Spleen (tissue), 11 donors: ENCODE measurements around the gene C1QTNF12. TPM values are rescaled to one million over a fixed set of nuclear protein-coding genes. Genes with fewer than 3 reads are reported as not detected.
"Not testable (repeated sequence)": the region's sequence is repeated elsewhere in the genome, so short reads cannot be mapped to it uniquely, and the experiment has no call there.

ENCODE experiments used
- DNase-seq: peaks from one replicate; pipeline ENCODE4 v3.0.0-alpha.2; 2020
- H3K27ac ChIP-seq, 8 donors: fragments of 200-600 bp; sonication (generic) in 7 of 8; 1 replicate in 4 of 8; 2 replicates in 4 of 8; pipeline versions ENCODE4 v1.5.0 to v1.8.0; 2016 to 2021; ENCODE audit warnings: inconsistent platforms in 4 of 8, mild to moderate bottlenecking in 4 of 8, moderate library complexity in 1 of 8
- H3K27me3 ChIP-seq, 7 donors: fragments of 200-600 bp; sonication (generic) in 6 of 7; replicated peaks in 1 of 7; 1 replicate in 4 of 7; 2 replicates in 3 of 7; pipeline versions ENCODE4 v1.5.0 to v1.8.0; 2016 to 2021; ENCODE audit warnings: inconsistent platforms in 3 of 7, mild to moderate bottlenecking in 1 of 7
- H3K36me3 ChIP-seq, 6 donors: fragments of 200-600 bp; sonication (generic) in 5 of 6; 1 replicate in 4 of 6; 2 replicates in 2 of 6; pipeline versions ENCODE4 v1.5.0 to v1.8.0; 2016 to 2021; ENCODE audit warnings: inconsistent platforms in 2 of 6
- H3K4me1 ChIP-seq, 6 donors: fragments of 200-600 bp; sonication (generic) in 5 of 6; 1 replicate in 3 of 6; 2 replicates in 3 of 6; pipeline versions ENCODE4 v1.5.0 to v1.8.0; 2016 to 2021; ENCODE audit warnings: inconsistent platforms in 3 of 6
- H3K4me3 ChIP-seq, 8 donors: fragments of 200-600 bp; sonication (generic) in 7 of 8; 1 replicate in 4 of 8; 2 replicates in 4 of 8; pipeline versions ENCODE4 v1.5.0 to v1.8.0; 2016 to 2021; ENCODE audit warnings: inconsistent platforms in 4 of 8, mild to moderate bottlenecking in 4 of 8, moderate library complexity in 2 of 8
- H3K9me3 ChIP-seq, 8 donors: fragments of 200-600 bp; sonication (generic) in 7 of 8; 1 replicate in 4 of 8; 2 replicates in 4 of 8; pipeline versions ENCODE4 v1.5.0 to v1.8.0; 2016 to 2021; ENCODE audit warnings: inconsistent platforms in 4 of 8
- CTCF ChIP-seq, 11 experiments: fragments of 200-600 bp in 7 of 11; fragments of 450-650 bp in 4 of 11; sonication (generic) in 4 of 11; IDR thresholded peaks in 8 of 11; conservative IDR thresholded peaks in 3 of 11; 1 replicate in 7 of 11; 2 replicates in 4 of 11; pipeline versions ENCODE4 v1.4.0 to v1.8.0; 2016 to 2021; ENCODE audit warnings: antibody characterized with exemption in 11 of 11, inconsistent platforms in 4 of 11, mild to moderate bottlenecking in 1 of 11
- POLR2A ChIP-seq, 3 donors: fragments of 450-650 bp; IDR thresholded peaks; one replicate each; pipeline ENCODE4 v1.5.1; 2017; ENCODE audit warnings: antibody characterized with exemption in 3 of 3, mild to moderate bottlenecking in 1 of 3
- POLR2AphosphoS5 ChIP-seq, 3 donors: sonication (generic); formaldehyde crosslinking; IDR thresholded peaks; one replicate each; pipeline ENCODE4 v1.5.1; 2017; ENCODE audit warnings: antibody characterized with exemption in 3 of 3
- WGBS, 5 donors: extraction: QIAGEN DNeasy Blood & Tissue Kit in 3 of 5; methylation state at CpG; one replicate each; pipeline versions ENCODE4 v1.1.5 to v1.1.7; 2013 to 2018; 5-methylcytosine and 5-hydroxymethylcytosine counted together
- intact Hi-C: fragments of 100-400 bp; cut with DNase I; formaldehyde crosslinking; loops from one replicate; pipeline ENCODE4 v1.15.0; 2023; ENCODE audit warnings: low total_unique reads
- microRNA-seq, 3 donors: library from miRNA; unstranded; fragments of <30 nt; microRNA quantifications; one replicate each; pipeline versions ENCODE4 to v1.1.0, GENCODE V29; 2019 to 2020
- polyA plus RNA-seq, 3 donors: library from polyadenylated mRNA; stranded (reverse); fragments of 200-250 nt; gene quantifications; one replicate each; pipeline ENCODE4 v1.2.1, GENCODE V29; 2013
- small RNA-seq, 4 donors: library from RNA; depleted of rRNA; stranded (forward); fragments of <200 nt; gene quantifications; one replicate each; pipeline ENCODE3, GENCODE V24; 2016
- total RNA-seq, 7 donors: library from RNA; depleted of rRNA in 3 of 7; stranded (reverse); fragments of >200 nt in 3 of 7; fragmentation: NEBNext Ultra II Directional in 4 of 7; extraction: Animal tissue kit (Norgen Biotek cat#: 25700) in 4 of 7; gene quantifications; one replicate each; pipeline versions ENCODE4 v1.1.0 to v1.2.1, GENCODE V29; 2016 to 2021
- donor health status: healthy with polysubstance abuse.
- donor health status: DM: no; HTN: no; CAD: no; lungs with moderate emphysema.
- donor health status: DM: no; HTN: no; CAD: no.
- donor health status: Bipolar disorder and iron deficiency.
- donor health status: healthy.
- donor health status: DM: no; HTN: no; CAD: no.
- donor health status: DM: yes; HTN: yes; CAD: no.

The C1QTNF12 gene
- total and polyA plus RNA-seq, 10 donors, result 0.87 to 5.5 (median 1.4) TPM; not detected in 3

- H3K27me3 ChIP-seq, result peaks cover 0 to 30% (median 7%) of the 10 kb centered on the region in 7 donors
- peaks cover 0 to 18% (median 14%) of the 10 kb centered on the region in 8 donors for H3K9me3 ChIP-seq
- WGBS, 5 donors, result 89 to 95% (median 91%) methylated on average over 8 of the region's 8 CpGs
- no peak overlapping the region for H3K27ac ChIP-seq
- H3K4me3 ChIP-seq, result no peak overlapping the region
- H3K4me1 ChIP-seq, result peaks cover 3 to 20% (median 10%) of the 10 kb centered on the region in 6 donors
- no peak for DNase-seq
- TF ChIP-seq POLR2A (IDR thresholded peaks at IDR 0.05) (no peak), CTCF (IDR thresholded peaks at IDR 0.05 in 8 of 11, conservative IDR thresholded peaks at IDR 0.05 in 3 of 11) (no peak), POLR2AphosphoS5 (IDR thresholded peaks at IDR 0.05) (no peak)
- H3K36me3 ChIP-seq, result no peaks in the 10 kb centered on the region
- intact Hi-C loops, result no loop called here
These were observed 49.4 kb downstream of the C1QTNF12 start for GRCh38 chr1:1197188-1197500.

GRCh38 chr1:1196431-1197187 is 49.9 kb downstream of the C1QTNF12 start:
- Histone ChIP-seq H3K4me3 (no peak overlapping the region), H3K9me3 (peaks cover 0 to 22% (median 17%) of the 10 kb centered on the region in 8 donors), H3K27ac (no peak overlapping the region), H3K36me3 (no peaks in the 10 kb centered on the region), H3K27me3 (peaks cover 0 to 30% (median 7%) of the 10 kb centered on the region in 7 donors), H3K4me1 (peaks cover 3 to 19% (median 10%) of the 10 kb centered on the region in 6 donors)
- 79 to 87% (median 84%) methylated on average over 9 to 13 of the region's 13 CpGs for WGBS, 5 donors
- intact Hi-C loops, result no loop called here
- TF ChIP-seq POLR2AphosphoS5 (IDR thresholded peaks at IDR 0.05), result no peak
- TF ChIP-seq CTCF (IDR thresholded peaks at IDR 0.05 in 8 of 11, conservative IDR thresholded peaks at IDR 0.05 in 3 of 11), result no peak
- TF ChIP-seq POLR2A (IDR thresholded peaks at IDR 0.05), result no peak
- no peak for DNase-seq

- Histone ChIP-seq H3K4me1 (peaks cover 3 to 10% (median 6%) of the 10 kb centered on the region in 6 donors), H3K9me3 (peaks cover 0 to 23% (median 17%) of the 10 kb centered on the region in 8 donors), H3K27me3 (peaks cover 0 to 21% (median 0%) of the 10 kb centered on the region in 7 donors)
- H3K36me3 ChIP-seq, DNase-seq, H3K4me3 ChIP-seq, H3K27ac ChIP-seq, intact Hi-C loops: not testable (repeated sequence)
- WGBS, 5 donors, result 84 to 100% (median 97%) methylated on average over 6 of the region's 6 CpGs
These were observed 50.8 kb downstream of the C1QTNF12 start for GRCh38 chr1:1195726-1196125.

GRCh38 chr1:1194723-1195122 is 51.8 kb downstream of the C1QTNF12 start:
- no peak for TF ChIP-seq POLR2A (IDR thresholded peaks at IDR 0.05)
- TF ChIP-seq CTCF (IDR thresholded peaks at IDR 0.05 in 8 of 11, conservative IDR thresholded peaks at IDR 0.05 in 3 of 11), result no peak
- TF ChIP-seq POLR2AphosphoS5 (IDR thresholded peaks at IDR 0.05), result no peak
- H3K9me3 ChIP-seq, result peaks cover 0 to 23% (median 17%) of the 10 kb centered on the region in 8 donors
- no peak overlapping the region for H3K27ac ChIP-seq
- peaks cover 0 to 11% (median 0%) of the 10 kb centered on the region in 7 donors for H3K27me3 ChIP-seq
- intact Hi-C loops, result no loop called here
- WGBS, 5 donors, result 61 to 95% (median 94%) methylated on average over 3 of the region's 3 CpGs
- H3K36me3 ChIP-seq, result no peaks in the 10 kb centered on the region
- DNase-seq, result no peak
- H3K4me3 ChIP-seq, result no peak overlapping the region
- H3K4me1 ChIP-seq, result peaks cover 0 to under 1% (median 0%) of the 10 kb centered on the region in 6 donors

Small RNA genes lying within 50 kb of the gene (microRNA-seq; reads per million reads assigned to microRNA genes)
- 0 to 5.8 (median 1.1) reads per million in 3 donors for gene MIR6726

Small RNA genes lying within 50 kb of the gene (small RNA-seq; reads per million reads assigned to genes)
- gene MIR6726, result 0 to 0.30 (median 0.10) reads per million in 4 donors

Other genes with a start within 250 kb of the C1QTNF12 start
- 10 to 100 TPM in 5 of 7 donors, 1 to 10 TPM in 2; 3.8 to 39.0 (median 15.4) TPM for gene HES4, start 246.6 kb downstream of the C1QTNF12 start, total RNA-seq
- 10 to 100 TPM; 20.8 to 64.3 (median 27.8) TPM for gene HES4, start 246.6 kb downstream of the C1QTNF12 start, polyA plus RNA-seq
- gene ISG15, start 233.2 kb downstream of the C1QTNF12 start, total RNA-seq, result 10 to 100 TPM; 23.3 to 93.8 (median 51.0) TPM
- gene ISG15, start 233.2 kb downstream of the C1QTNF12 start, polyA plus RNA-seq, result 100 to 1,000 TPM; 131 to 230 (median 163) TPM
- gene AGRN, start 226.6 kb downstream of the C1QTNF12 start, total RNA-seq, result 10 to 100 TPM; 10.6 to 27.2 (median 16.9) TPM
- gene AGRN, start 226.6 kb downstream of the C1QTNF12 start, polyA plus RNA-seq, result 10 to 100 TPM in 1 of 3 donors, 1 to 10 TPM in 2; 4.6 to 16.3 (median 5.6) TPM
- not detected for gene RNF223, start 172.4 kb downstream of the C1QTNF12 start, total RNA-seq
- gene RNF223, start 172.4 kb downstream of the C1QTNF12 start, polyA plus RNA-seq, result not detected
- 10 to 100 TPM; 12.1 to 22.5 (median 18.7) TPM for gene C1orf159, start 130.6 kb downstream of the C1QTNF12 start, total RNA-seq
- 10 to 100 TPM in 2 of 3 donors, 1 to 10 TPM in 1; 8.5 to 25.7 (median 24.1) TPM for gene C1orf159, start 130.6 kb downstream of the C1QTNF12 start, polyA plus RNA-seq
- under 1 TPM in 2 of 7 donors, not detected in 5; 0.17 to 0.34 TPM for gene TTLL10, start 72.8 kb downstream of the C1QTNF12 start, total RNA-seq
- gene TTLL10, start 72.8 kb downstream of the C1QTNF12 start, polyA plus RNA-seq, result under 1 TPM in 2 of 3 donors, not detected in 1; 0.02 to 0.03 TPM
- 1 to 10 TPM; 5.2 to 9.9 (median 7.5) TPM for gene TNFRSF18, start 40.1 kb downstream of the C1QTNF12 start, total RNA-seq
- gene TNFRSF18, start 40.1 kb downstream of the C1QTNF12 start, polyA plus RNA-seq, result 10 to 100 TPM in 1 of 3 donors, 1 to 10 TPM in 2; 7.2 to 16.3 (median 9.3) TPM
- gene TNFRSF4, start 32.6 kb downstream of the C1QTNF12 start, total RNA-seq, result 10 to 100 TPM in 5 of 7 donors, 1 to 10 TPM in 2; 6.6 to 18.9 (median 12.5) TPM
- gene TNFRSF4, start 32.6 kb downstream of the C1QTNF12 start, polyA plus RNA-seq, result 10 to 100 TPM; 14.7 to 23.4 (median 14.7) TPM
- gene SDF4, start 14.7 kb downstream of the C1QTNF12 start, total RNA-seq, result 100 to 1,000 TPM in 4 of 7 donors, 10 to 100 TPM in 3; 87.2 to 145 (median 114) TPM
- 10 to 100 TPM; 39.1 to 84.2 (median 49.4) TPM for gene SDF4, start 14.7 kb downstream of the C1QTNF12 start, polyA plus RNA-seq
- gene B3GALT6, start 14.5 kb downstream of the C1QTNF12 start, total RNA-seq, result 10 to 100 TPM; 13.2 to 25.1 (median 19.3) TPM
- 10 to 100 TPM in 2 of 3 donors, 1 to 10 TPM in 1; 7.9 to 16.6 (median 12.1) TPM for gene B3GALT6, start 14.5 kb downstream of the C1QTNF12 start, polyA plus RNA-seq
- gene UBE2J2, start 27.1 kb upstream of the C1QTNF12 start, total RNA-seq, result 10 to 100 TPM; 39.1 to 69.7 (median 56.5) TPM
- gene UBE2J2, start 27.1 kb upstream of the C1QTNF12 start, polyA plus RNA-seq, result 10 to 100 TPM; 39.2 to 66.9 (median 54.0) TPM
- gene SCNN1D, start 33.7 kb upstream of the C1QTNF12 start, total RNA-seq, result 10 to 100 TPM in 1 of 7 donors, 1 to 10 TPM in 6; 2.5 to 10.5 (median 3.4) TPM
- 10 to 100 TPM in 2 of 3 donors, 1 to 10 TPM in 1; 3.7 to 16.9 (median 11.9) TPM for gene SCNN1D, start 33.7 kb upstream of the C1QTNF12 start, polyA plus RNA-seq
- 10 to 100 TPM; 33.0 to 62.3 (median 41.7) TPM for gene ACAP3, start 61.2 kb upstream of the C1QTNF12 start, total RNA-seq
- 10 to 100 TPM; 12.6 to 89.7 (median 32.6) TPM for gene ACAP3, start 61.2 kb upstream of the C1QTNF12 start, polyA plus RNA-seq
- 10 to 100 TPM; 11.4 to 22.9 (median 13.9) TPM for gene PUSL1, start 61.9 kb upstream of the C1QTNF12 start, total RNA-seq
- 10 to 100 TPM in 2 of 3 donors, 1 to 10 TPM in 1; 9.8 to 17.8 (median 10.5) TPM for gene PUSL1, start 61.9 kb upstream of the C1QTNF12 start, polyA plus RNA-seq
- 100 to 1,000 TPM in 4 of 7 donors, 10 to 100 TPM in 3; 89.2 to 114 (median 100) TPM for gene INTS11, start 77.9 kb upstream of the C1QTNF12 start, total RNA-seq
- gene INTS11, start 77.9 kb upstream of the C1QTNF12 start, polyA plus RNA-seq, result 100 to 1,000 TPM; 106 to 203 (median 202) TPM
- gene CPTP, start 78.1 kb upstream of the C1QTNF12 start, total RNA-seq, result 10 to 100 TPM; 16.9 to 42.1 (median 29.1) TPM
- 10 to 100 TPM in 2 of 3 donors, 1 to 10 TPM in 1; 7.5 to 24.9 (median 10.4) TPM for gene CPTP, start 78.1 kb upstream of the C1QTNF12 start, polyA plus RNA-seq
- gene TAS1R3, start 84.6 kb upstream of the C1QTNF12 start, total RNA-seq, result 1 to 10 TPM in 6 of 7 donors, under 1 TPM in 1; 0.77 to 5.9 (median 3.0) TPM
- gene TAS1R3, start 84.6 kb upstream of the C1QTNF12 start, polyA plus RNA-seq, result 1 to 10 TPM in 1 of 3 donors, under 1 TPM in 2; 0.23 to 1.6 (median 0.37) TPM
- 10 to 100 TPM; 34.4 to 59.1 (median 40.1) TPM for gene DVL1, start 102.7 kb upstream of the C1QTNF12 start, total RNA-seq
- 10 to 100 TPM; 18.1 to 57.3 (median 27.7) TPM for gene DVL1, start 102.7 kb upstream of the C1QTNF12 start, polyA plus RNA-seq
- 10 to 100 TPM; 25.9 to 71.7 (median 49.3) TPM for gene MXRA8, start 111.8 kb upstream of the C1QTNF12 start, total RNA-seq
- 10 to 100 TPM; 37.9 to 57.5 (median 44.8) TPM for gene MXRA8, start 111.8 kb upstream of the C1QTNF12 start, polyA plus RNA-seq
- 10 to 100 TPM; 61.3 to 85.1 (median 71.7) TPM for gene AURKAIP1, start 128.5 kb upstream of the C1QTNF12 start, total RNA-seq
- 100 to 1,000 TPM; 149 to 174 (median 151) TPM for gene AURKAIP1, start 128.5 kb upstream of the C1QTNF12 start, polyA plus RNA-seq
- 100 to 1,000 TPM; 167 to 299 (median 208) TPM for gene CCNL2, start 152.6 kb upstream of the C1QTNF12 start, total RNA-seq
- gene CCNL2, start 152.6 kb upstream of the C1QTNF12 start, polyA plus RNA-seq, result 100 to 1,000 TPM; 111 to 230 (median 199) TPM
- gene MRPL20, start 160.6 kb upstream of the C1QTNF12 start, total RNA-seq, result 100 to 1,000 TPM in 3 of 7 donors, 10 to 100 TPM in 4; 67.4 to 144 (median 91.3) TPM
- 100 to 1,000 TPM; 101 to 168 (median 122) TPM for gene MRPL20, start 160.6 kb upstream of the C1QTNF12 start, polyA plus RNA-seq
- 1 to 10 TPM in 5 of 7 donors, under 1 TPM in 2; 0.43 to 2.7 (median 1.2) TPM for gene ANKRD65, start 174.6 kb upstream of the C1QTNF12 start, total RNA-seq
- 1 to 10 TPM; 2.3 to 4.3 (median 3.0) TPM for gene ANKRD65, start 174.6 kb upstream of the C1QTNF12 start, polyA plus RNA-seq
- gene VWA1, start 189.0 kb upstream of the C1QTNF12 start, total RNA-seq, result 10 to 100 TPM in 6 of 7 donors, 1 to 10 TPM in 1; 3.9 to 18.0 (median 13.1) TPM
- 10 to 100 TPM in 2 of 3 donors, 1 to 10 TPM in 1; 4.1 to 12.7 (median 11.0) TPM for gene VWA1, start 189.0 kb upstream of the C1QTNF12 start, polyA plus RNA-seq
- gene ATAD3C, start 203.0 kb upstream of the C1QTNF12 start, total RNA-seq, result 1 to 10 TPM in 2 of 7 donors, under 1 TPM in 3, not detected in 2; 0.25 to 3.9 (median 0.57) TPM
- under 1 TPM; 0.55 to 0.85 (median 0.83) TPM for gene ATAD3C, start 203.0 kb upstream of the C1QTNF12 start, polyA plus RNA-seq
- gene ATAD3B, start 225.0 kb upstream of the C1QTNF12 start, total RNA-seq, result 10 to 100 TPM; 11.5 to 39.8 (median 23.7) TPM
- 10 to 100 TPM; 21.7 to 62.3 (median 45.8) TPM for gene ATAD3B, start 225.0 kb upstream of the C1QTNF12 start, polyA plus RNA-seq